Activated B cell treated with CpG ODN at 0.5 μM for 24 hours (primary cell): Measurements from ENCODE around the gene NRAS. TPM values are rescaled to one million over a fixed set of nuclear protein-coding genes. Genes with fewer than 3 reads are reported as not detected.

ENCODE experiments used
- ATAC-seq: fragments of 200-7000 bp; cut with Tn5 transposase; one replicate; pipeline ENCODE4 v1.10.0; 2021; ENCODE audit warnings: low read depth, mild to moderate bottlenecking, moderate library complexity
- CTCF ChIA-PET: fragments of 350-600 bp; sonication (Branson Sonifier 250); formaldehyde crosslinking; loops from one replicate; lab custom pipeline; 2021; ENCODE audit warnings: antibody characterized with exemption; lab: Charles Lee
- POLR2A ChIA-PET: fragments of 350-600 bp; sonication (Branson Sonifier 250); formaldehyde crosslinking; loops from one replicate; lab custom pipeline; 2021; ENCODE audit warnings: antibody characterized with exemption; lab: Charles Lee
- DNase-seq: peaks from one replicate; pipeline ENCODE4 v3.0.0; 2022
- H3K27ac Mint-ChIP-seq: one replicate; pipeline ENCODE4 v1.8.0; 2020; ENCODE audit warnings: mixed read lengths
- H3K27me3 Mint-ChIP-seq: one replicate; pipeline ENCODE4 v1.8.0; 2021; ENCODE audit warnings: mixed read lengths
- H3K36me3 Mint-ChIP-seq: one replicate; pipeline ENCODE4 v1.8.0; 2021; ENCODE audit warnings: low read depth, mixed read lengths
- H3K4me1 Mint-ChIP-seq: one replicate; pipeline ENCODE4 v1.8.0; 2021; ENCODE audit warnings: mixed read lengths
- H3K4me3 Mint-ChIP-seq: one replicate; pipeline ENCODE4 v1.8.0; 2020; ENCODE audit warnings: mild to moderate bottlenecking, mixed read lengths
- H3K9me3 Mint-ChIP-seq: one replicate; pipeline ENCODE4 v1.8.0; 2020; ENCODE audit warnings: mixed read lengths
- intact Hi-C: fragments of 100-400 bp; cut with micrococcal nuclease; formaldehyde crosslinking; loops from one replicate; pipeline ENCODE4 v1.15.1; 2024
- total RNA-seq: library from RNA; stranded (reverse); gene quantifications from 2 replicates; pipeline ENCODE4 v1.2.3, GENCODE V29; 2022
- TF ChIP-seq, protein P1 (sequence below): fragments of 200-600 bp; IDR thresholded peaks from one replicate; pipeline ENCODE4 v1.8.0; 2022; ENCODE audit warnings: antibody characterized with exemption, mild to moderate bottlenecking

The NRAS gene
- total RNA-seq, 1 donor from 2014 or later: 55.5 TPM

DNA sequence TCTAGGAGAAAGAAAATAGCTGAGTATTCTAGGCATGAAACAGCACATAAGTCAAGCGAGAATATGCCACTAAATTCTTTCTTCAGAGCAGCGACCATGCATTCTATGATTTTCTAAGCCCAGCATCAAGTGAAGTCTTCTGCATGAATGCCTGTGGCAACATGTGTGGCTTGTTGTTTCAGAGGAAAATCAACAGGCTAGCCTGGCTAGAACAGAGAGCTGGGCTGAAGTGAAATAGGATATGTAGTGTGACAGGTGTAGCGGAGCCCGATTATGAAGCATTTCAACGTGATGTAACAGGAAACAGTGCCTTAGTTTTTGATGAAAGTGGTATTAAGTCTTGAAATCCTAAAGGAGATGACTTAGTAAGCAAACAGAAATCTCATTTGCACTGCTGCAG lies 34.2 kb upstream of the NRAS start:
- Mint-ChIP-seq H3K27ac (no peak overlapping the region), H3K4me3 (no peak overlapping the region), H3K27me3 (no peaks in the 10 kb centered on the region), H3K4me1 (peaks cover 79% of the 10 kb centered on the region), H3K36me3 (peaks cover 58% of the 10 kb centered on the region), H3K9me3 (no peaks in the 10 kb centered on the region)
- TF ChIP-seq, protein P1, sequence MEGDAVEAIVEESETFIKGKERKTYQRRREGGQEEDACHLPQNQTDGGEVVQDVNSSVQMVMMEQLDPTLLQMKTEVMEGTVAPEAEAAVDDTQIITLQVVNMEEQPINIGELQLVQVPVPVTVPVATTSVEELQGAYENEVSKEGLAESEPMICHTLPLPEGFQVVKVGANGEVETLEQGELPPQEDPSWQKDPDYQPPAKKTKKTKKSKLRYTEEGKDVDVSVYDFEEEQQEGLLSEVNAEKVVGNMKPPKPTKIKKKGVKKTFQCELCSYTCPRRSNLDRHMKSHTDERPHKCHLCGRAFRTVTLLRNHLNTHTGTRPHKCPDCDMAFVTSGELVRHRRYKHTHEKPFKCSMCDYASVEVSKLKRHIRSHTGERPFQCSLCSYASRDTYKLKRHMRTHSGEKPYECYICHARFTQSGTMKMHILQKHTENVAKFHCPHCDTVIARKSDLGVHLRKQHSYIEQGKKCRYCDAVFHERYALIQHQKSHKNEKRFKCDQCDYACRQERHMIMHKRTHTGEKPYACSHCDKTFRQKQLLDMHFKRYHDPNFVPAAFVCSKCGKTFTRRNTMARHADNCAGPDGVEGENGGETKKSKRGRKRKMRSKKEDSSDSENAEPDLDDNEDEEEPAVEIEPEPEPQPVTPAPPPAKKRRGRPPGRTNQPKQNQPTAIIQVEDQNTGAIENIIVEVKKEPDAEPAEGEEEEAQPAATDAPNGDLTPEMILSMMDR: no peak
- POLR2A ChIA-PET: interaction anchor here (1.4 kb wide), 1 partner anchor 30 kb away, joined by 4 read pairs; the partner anchor contains the start of gene SIKE1
- CTCF ChIA-PET: no interaction called here
- DNase-seq (no peak), ATAC-seq (no peak)
- intact Hi-C loops: loop anchor here (10.0 kb wide), 3 partner anchors 344 to 1796 kb away; partner anchors contain the start of genes LRIG2 and SLC16A1

DNA sequence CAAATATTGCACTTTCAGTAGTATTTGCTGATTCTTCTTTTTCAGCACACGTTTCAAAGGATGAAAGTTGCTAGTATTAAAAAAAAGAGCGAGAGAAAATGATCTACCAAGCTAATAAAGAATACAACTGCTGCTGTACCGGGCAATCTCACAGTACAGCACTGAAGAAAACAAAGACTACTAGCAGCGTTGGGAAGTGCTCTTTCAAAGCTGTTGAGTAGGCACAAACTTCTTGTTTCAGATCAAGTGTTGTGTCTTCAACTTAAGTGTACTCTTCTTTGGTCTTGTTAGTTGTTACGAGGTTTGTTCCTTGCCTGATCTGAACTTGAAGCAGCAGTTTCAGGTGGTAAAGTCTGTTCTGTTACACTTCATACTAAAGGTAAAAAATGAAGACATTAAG lies 33.3 kb upstream of the NRAS start:
- Mint-ChIP-seq H3K4me1 (peaks cover 73% of the 10 kb centered on the region), H3K27me3 (no peaks in the 10 kb centered on the region), H3K9me3 (no peaks in the 10 kb centered on the region), H3K36me3 (peaks cover 63% of the 10 kb centered on the region), H3K27ac (no peak overlapping the region), H3K4me3 (no peak overlapping the region)
- TF ChIP-seq, protein P1: no peak
- ChIA-PET CTCF (no interaction called here), POLR2A (interaction anchor here (0.5 to 0.6 kb wide), 2 partner anchors 21 to 36 kb away, joined by 3 read pairs; no protein-coding TSS in a partner anchor)
- ATAC-seq: no peak
- intact Hi-C loops: loop anchor here (2.0 to 10.0 kb wide), 4 partner anchors 15 to 1795 kb away; partner anchors contain the start of genes LRIG2 and SLC16A1
- no peak for DNase-seq

DNA sequence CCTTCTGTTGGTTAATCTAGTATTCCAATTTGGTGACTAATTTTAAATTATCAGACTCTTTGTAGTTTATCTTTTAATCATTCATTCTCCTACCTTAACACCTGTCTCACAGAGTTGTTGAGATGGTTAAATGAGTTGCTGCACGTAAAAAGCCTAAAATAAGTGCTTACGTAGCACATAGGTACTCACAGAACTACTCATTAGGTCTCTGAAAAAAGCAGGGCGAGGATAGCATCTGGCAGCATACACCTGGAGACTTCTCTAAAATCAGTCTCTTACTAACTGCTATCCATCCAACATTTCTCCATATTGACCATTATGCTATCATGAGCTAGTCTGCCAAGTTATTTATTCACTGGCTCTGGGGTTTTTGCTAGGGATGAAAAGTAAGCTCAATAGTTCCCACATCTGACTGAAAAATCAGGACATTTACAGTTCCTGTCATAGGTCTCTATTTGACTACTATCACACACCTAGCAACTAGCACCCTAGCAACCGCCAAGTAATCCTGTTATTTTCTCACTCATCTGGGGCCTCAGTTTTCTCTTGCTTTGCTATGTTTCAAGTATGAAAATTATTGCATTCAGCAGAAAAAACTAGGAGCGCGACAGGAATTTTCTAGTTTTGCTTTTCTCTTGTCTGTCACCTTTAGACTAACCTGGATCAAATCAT lies 30.0 kb upstream of the NRAS start:
- CTCF ChIA-PET: no interaction called here
- ATAC-seq (no peak), DNase-seq (no peak)
- no peaks in the 10 kb centered on the region for H3K27me3 Mint-ChIP-seq
- no peak overlapping the region for H3K27ac Mint-ChIP-seq
- H3K4me3 Mint-ChIP-seq: no peak overlapping the region
- H3K4me1 Mint-ChIP-seq: peaks cover 48% of the 10 kb centered on the region
- intact Hi-C loops: no loop called here
- H3K9me3 Mint-ChIP-seq: no peaks in the 10 kb centered on the region
- POLR2A ChIA-PET: interaction anchor here (0.6 kb wide), 1 partner anchor 34 kb away, joined by 3 read pairs; the partner anchor contains the start of gene SIKE1
- TF ChIP-seq, protein P1: no peak
- peaks cover 71% of the 10 kb centered on the region for H3K36me3 Mint-ChIP-seq

DNA sequence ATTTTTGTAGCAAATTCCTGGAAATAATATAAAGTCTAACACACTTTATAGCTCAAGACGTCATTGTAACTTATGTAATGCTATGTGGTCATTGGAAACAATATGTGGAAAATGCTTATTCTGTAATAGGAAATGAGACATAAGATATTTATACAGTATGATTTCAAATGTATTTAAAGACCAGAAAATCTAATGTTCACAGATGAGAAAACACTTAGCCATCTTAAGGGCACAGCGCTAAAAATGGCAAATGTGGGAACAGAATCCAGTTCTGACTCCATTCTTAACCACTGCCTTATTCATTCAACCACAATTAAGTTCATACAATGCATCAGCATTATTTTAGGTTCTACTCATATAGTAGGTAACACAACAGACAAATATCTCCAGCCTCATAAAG lies 28.7 kb upstream of the NRAS start:
- ChIA-PET POLR2A (interaction anchor here (1.1 kb wide), 1 partner anchor 12 kb away, joined by 3 read pairs; the partner anchor contains the start of gene CSDE1), CTCF (no interaction called here)
- no peak for DNase-seq
- Mint-ChIP-seq H3K36me3 (peaks cover 81% of the 10 kb centered on the region), H3K4me1 (peaks cover 35% of the 10 kb centered on the region), H3K27ac (no peak overlapping the region), H3K27me3 (no peaks in the 10 kb centered on the region), H3K9me3 (no peaks in the 10 kb centered on the region), H3K4me3 (no peak overlapping the region)
- no peak for ATAC-seq
- TF ChIP-seq, protein P1: no peak
- intact Hi-C loops: no loop called here

DNA sequence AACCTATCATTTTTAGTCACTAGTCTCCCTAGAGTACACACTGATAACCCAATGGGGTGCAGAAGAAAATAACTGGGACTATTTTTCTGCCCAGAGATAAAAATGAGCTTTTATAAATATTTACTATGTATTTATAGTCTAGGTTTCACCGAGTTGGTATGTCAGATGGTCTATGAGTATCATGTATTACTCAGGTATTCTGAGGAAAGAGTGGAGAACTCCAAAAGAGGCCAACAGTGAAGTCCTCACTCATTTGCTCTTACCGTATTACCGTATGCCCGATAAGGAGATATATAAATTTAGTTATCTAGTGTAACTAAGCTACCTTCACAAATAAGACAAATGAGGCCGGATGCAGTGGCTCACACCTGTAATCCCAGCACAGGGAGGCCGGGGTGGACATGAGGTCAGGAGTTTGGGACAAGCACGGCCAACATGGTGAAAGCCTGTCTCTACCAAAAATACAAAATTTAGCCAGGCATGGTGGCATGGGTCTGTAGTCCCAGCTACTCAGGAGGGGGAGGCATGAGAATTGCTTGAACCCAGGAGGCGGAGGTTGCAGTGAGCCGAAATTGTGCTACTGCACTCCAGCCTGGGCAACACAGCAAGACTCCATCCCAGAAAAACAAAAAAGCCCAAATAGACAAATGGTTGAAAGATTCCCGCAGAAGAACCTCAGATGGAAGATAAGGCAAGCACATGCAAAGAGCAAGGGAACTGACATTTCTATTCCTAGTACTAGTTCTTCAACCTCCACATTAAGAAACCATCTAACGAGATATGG lies 25.6 kb upstream of the NRAS start:
- no peak overlapping the region for H3K27ac Mint-ChIP-seq
- ChIA-PET POLR2A (no interaction called here), CTCF (no interaction called here)
- intact Hi-C loops: loop anchor here (2.0 kb wide), 1 partner anchor 15 kb away; the partner anchor contains the start of gene CSDE1
- TF ChIP-seq, protein P1: no peak
- peaks cover 19% of the 10 kb centered on the region for H3K4me1 Mint-ChIP-seq
- H3K36me3 Mint-ChIP-seq: peaks cover 74% of the 10 kb centered on the region
- no peak overlapping the region for H3K4me3 Mint-ChIP-seq
- ATAC-seq: no peak
- no peaks in the 10 kb centered on the region for H3K27me3 Mint-ChIP-seq
- DNase-seq: no peak
- H3K9me3 Mint-ChIP-seq: no peaks in the 10 kb centered on the region
